GM11168 (cell line): ENCODE results near the gene SLC6A3.
"Not testable (repeated sequence)": the region's sequence is repeated elsewhere in the genome, so short reads cannot be mapped to it uniquely, and the experiment has no call there.

Experiments used
- in situ Hi-C: fragments of 300-500 bp; cut with MboI; formaldehyde crosslinking; loops from one replicate; pipeline ENCODE4 v1.12.0; 2022; ENCODE audit warnings: low sequenced_read_pairs; ENCODE audit not compliant: unreplicated experiment

SLC6A3 gene

GRCh38 chr5:1380910-1381309 is 64.3 kb downstream of the SLC6A3 start:
- in situ Hi-C loops, result loop anchor here (25.0 kb wide), 1 partner anchor 256 kb away; no protein-coding TSS in a partner anchor

GRCh38 chr5:1380011-1380817 is 65.0 kb downstream of the SLC6A3 start:
- in situ Hi-C loops, result loop anchor here (25.0 kb wide), 1 partner anchor 257 kb away; no protein-coding TSS in a partner anchor

DNA sequence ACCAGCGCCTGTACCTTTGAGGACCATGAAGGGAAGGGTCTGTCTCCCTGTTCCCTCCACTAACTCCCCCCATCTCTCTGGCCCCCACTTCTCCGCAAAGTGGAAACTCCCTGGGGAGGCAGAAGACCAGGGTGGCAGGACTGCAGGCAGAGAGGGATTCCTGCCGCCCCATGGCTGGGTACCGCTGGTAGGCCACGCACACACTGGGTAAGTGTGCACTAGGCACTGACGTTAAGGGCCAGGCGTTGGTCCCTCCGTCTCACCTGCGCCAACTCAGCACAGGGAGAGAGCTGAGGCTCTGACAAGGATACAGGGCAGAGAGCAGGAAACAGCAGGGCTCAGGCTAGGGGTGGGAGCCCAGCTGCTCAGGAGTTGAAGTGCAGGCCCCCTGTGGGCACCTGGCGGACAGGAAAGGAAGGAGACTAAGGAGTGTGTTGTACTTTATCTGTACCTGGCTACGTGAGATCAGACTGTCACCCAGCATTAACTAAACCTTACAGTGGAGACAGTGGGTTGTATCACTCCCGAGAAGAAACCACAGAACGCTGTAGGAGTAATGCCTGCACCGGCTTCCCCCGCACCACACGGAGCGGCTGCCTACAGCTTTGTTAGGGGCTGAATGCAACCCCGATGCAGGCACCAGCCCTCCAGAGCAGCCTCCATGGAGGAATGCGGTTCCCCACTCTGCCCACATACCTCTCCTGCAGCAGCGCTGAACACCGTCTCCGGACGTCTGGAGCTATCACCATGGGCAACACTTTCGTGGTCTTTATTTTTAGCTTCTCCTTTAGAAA is 66.2 kb downstream of the SLC6A3 start:
- in situ Hi-C loops, result loop anchor here (25.0 kb wide), 1 partner anchor 258 kb away; no protein-coding TSS in a partner anchor

- in situ Hi-C loops, result loop anchor here (25.0 kb wide), 1 partner anchor 259 kb away; no protein-coding TSS in a partner anchor
These were observed 67.1 kb downstream of the SLC6A3 start for GRCh38 chr5:1378096-1378495.

GRCh38 chr5:1376981-1377380 is 68.3 kb downstream of the SLC6A3 start:
- in situ Hi-C loops, result loop anchor here (25.0 kb wide), 1 partner anchor 260 kb away; no protein-coding TSS in a partner anchor

GRCh38 chr5:1375871-1376810 is 69.1 kb downstream of the SLC6A3 start:
- in situ Hi-C loops, result loop anchor here (25.0 kb wide), 1 partner anchor 261 kb away; no protein-coding TSS in a partner anchor

GRCh38 chr5:1374679-1375055 is 70.6 kb downstream of the SLC6A3 start:
- in situ Hi-C loops, result loop anchor here (25.0 kb wide), 1 partner anchor 263 kb away; no protein-coding TSS in a partner anchor

GRCh38 chr5:1374030-1374678 is 71.1 kb downstream of the SLC6A3 start:
- in situ Hi-C loops, result no loop called here

- in situ Hi-C loops, result not testable (repeated sequence)
These were observed 73.3 kb downstream of the SLC6A3 start for GRCh38 chr5:1371972-1372342.

GRCh38 chr5:1371218-1371971 is 73.8 kb downstream of the SLC6A3 start:
- in situ Hi-C loops, result no loop called here

DNA sequence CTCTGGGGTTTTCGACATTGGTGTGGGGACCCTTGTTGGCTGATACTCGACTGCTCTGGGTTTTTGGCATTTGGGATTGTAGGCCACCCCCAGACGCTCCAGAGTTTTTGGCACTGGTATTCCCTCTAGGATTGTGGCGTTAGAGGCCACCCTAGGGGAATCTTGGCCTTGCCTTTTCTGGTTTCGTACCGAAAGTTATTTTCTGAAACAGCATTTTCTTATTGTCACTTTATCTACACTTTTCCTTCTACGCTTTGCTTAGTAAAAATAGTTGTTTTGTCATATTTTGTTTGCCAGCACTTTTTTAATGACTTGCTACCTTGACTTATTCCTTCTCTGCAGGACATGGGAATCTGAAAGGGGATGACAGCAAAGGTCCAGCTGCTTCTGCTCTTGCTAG is 75.2 kb downstream of the SLC6A3 start:
- in situ Hi-C loops, result no loop called here

GRCh38 chr5:1368756-1369155 is 76.5 kb downstream of the SLC6A3 start:
- in situ Hi-C loops, result no loop called here

GRCh38 chr5:1368236-1368635 is 77.0 kb downstream of the SLC6A3 start:
- in situ Hi-C loops, result no loop called here

GRCh38 chr5:1367149-1367548 is 78.1 kb downstream of the SLC6A3 start:
- in situ Hi-C loops, result no loop called here

- in situ Hi-C loops, result no loop called here
These were observed 78.7 kb downstream of the SLC6A3 start for GRCh38 chr5:1366514-1366913.

- in situ Hi-C loops, result no loop called here
These were observed 81.0 kb downstream of the SLC6A3 start for GRCh38 chr5:1364211-1364610.

DNA sequence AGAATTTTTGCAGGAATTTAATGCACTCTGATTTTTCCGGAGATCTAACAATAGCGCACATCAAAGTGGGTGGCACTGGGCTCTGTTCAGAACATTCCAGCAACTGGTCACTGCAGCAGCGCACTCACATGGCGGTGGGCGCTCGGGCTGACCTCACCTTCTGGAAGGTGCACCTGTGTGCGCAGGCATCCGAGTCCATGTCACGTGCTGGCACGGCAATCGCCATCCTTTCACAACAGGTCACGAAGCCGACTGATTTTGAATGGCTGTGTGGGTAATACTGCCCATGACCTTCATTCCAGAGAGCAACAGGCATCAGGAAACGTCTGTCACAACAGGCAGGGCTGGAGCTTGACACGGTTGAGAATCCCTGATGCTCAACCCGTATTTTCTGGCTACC is 81.7 kb downstream of the SLC6A3 start:
- in situ Hi-C loops, result no loop called here

GRCh38 chr5:1363160-1363559 is 82.1 kb downstream of the SLC6A3 start:
- in situ Hi-C loops, result no loop called here
